GM20000 (cell line): Measurements from ENCODE around the gene SYNE3.

Experiments
- DNase-seq: peaks from one replicate; pipeline ENCODE4 v3.0.0; 2012; ENCODE audit warnings: low spot score
- CTCF ChIP-seq: IDR thresholded peaks from 2 replicates; pipeline ENCODE4 v1.5.1; 2012; ENCODE audit warnings: mild to moderate bottlenecking, control low read depth; ENCODE audit errors: extremely low read depth, missing control alignments

The SYNE3 gene

GRCh38 chr14:95489214-95490137, 27.0 kb downstream of the SYNE3 start:
- no peak for DNase-seq
- TF ChIP-seq CTCF, result no peak

GRCh38 chr14:95488376-95489213, 27.9 kb downstream of the SYNE3 start:
- no peak for TF ChIP-seq CTCF
- DNase-seq, result no peak

GRCh38 chr14:95487669-95488084, 28.8 kb downstream of the SYNE3 start:
- DNase-seq, result no peak
- TF ChIP-seq CTCF, result no peak

- TF ChIP-seq CTCF, result no peak
- no peak for DNase-seq
Measured at GRCh38 chr14:95486875-95487668, 29.4 kb downstream of the SYNE3 start.

GRCh38 chr14:95485222-95485819, 31.1 kb downstream of the SYNE3 start:
- TF ChIP-seq CTCF, result no peak
- DNase-seq, result no peak

GRCh38 chr14:95484296-95484695, 32.2 kb downstream of the SYNE3 start:
- no peak for TF ChIP-seq CTCF
- DNase-seq, result no peak
